Measurements from ENCODE around the gene CPT1B.
A peak's percentile ranks its signal among the peaks of the same experiment; 100 is the strongest.

The CPT1B gene

GRCh38 chr22:50621948-50622722, 43.9 kb upstream of the CPT1B start (continued):
- TF ChIP-seq ZNF692 (tag by site-specific recombination; IDR thresholded peaks at IDR 0.05) (no peak), CTCF (tag by site-specific recombination; IDR thresholded peaks at IDR 0.05) (peak; percentile 27; the same call in 1 of the 2 replicates), ZNF580 (tag by site-specific recombination; IDR thresholded peaks at IDR 0.05) (no peak), ZFP3 (tag by site-specific recombination; IDR thresholded peaks at IDR 0.05; ENCODE audit: low read depth) (no peak), ZNF416 (tag by site-specific recombination; IDR thresholded peaks at IDR 0.05) (no peak), ZNF133 (tag by site-specific recombination; IDR thresholded peaks at IDR 0.05) (no peak), ZBTB11 (tag by site-specific recombination; conservative IDR thresholded peaks at IDR 0.05; ENCODE audit: low read depth) (no peak), ZNF248 (tag by site-specific recombination; IDR thresholded peaks at IDR 0.05) (no peak), ZNF610 (tag by site-specific recombination; IDR thresholded peaks at IDR 0.05; ENCODE audit: borderline replicate concordance) (no peak), ZNF335 (tag by site-specific recombination; conservative IDR thresholded peaks at IDR 0.05) (peak; percentile 49; the same call in 1 of the 2 replicates), KLF1 (tag by site-specific recombination; IDR thresholded peaks at IDR 0.05) (no peak), ZFP69B (tag by site-specific recombination; IDR thresholded peaks at IDR 0.05) (no peak), SETDB1 (IDR thresholded peaks at IDR 0.05; ENCODE audit: insufficient read length, low read length) (no peak), ZNF391 (tag by site-specific recombination; IDR thresholded peaks at IDR 0.05; ENCODE audit: borderline replicate concordance, low read depth) (no peak), ZNF394 (tag by site-specific recombination; IDR thresholded peaks at IDR 0.05; ENCODE audit: borderline replicate concordance) (no peak), GLIS1 (tag by site-specific recombination; IDR thresholded peaks at IDR 0.05) (no peak), AEBP2 (tag by site-specific recombination; IDR thresholded peaks at IDR 0.05; ENCODE audit: borderline replicate concordance) (no peak), ZNF707 (tag by site-specific recombination; IDR thresholded peaks at IDR 0.05) (no peak), ZNF292 (tag by site-specific recombination; IDR thresholded peaks at IDR 0.05; ENCODE audit: borderline replicate concordance, low read depth) (no peak), ZNF169 (tag by site-specific recombination; IDR thresholded peaks at IDR 0.05) (no peak), ZNF596 (tag by site-specific recombination; IDR thresholded peaks at IDR 0.05) (no peak), ZNF776 (tag by site-specific recombination; IDR thresholded peaks at IDR 0.05; ENCODE audit: borderline replicate concordance) (no peak), PRDM10 (tag by site-specific recombination; IDR thresholded peaks at IDR 0.05) (no peak), SCRT1 (tag by site-specific recombination; IDR thresholded peaks at IDR 0.05; ENCODE audit: borderline replicate concordance) (no peak), IKZF3 (tag by site-specific recombination; IDR thresholded peaks at IDR 0.05) (no peak), KLF16 (tag by site-specific recombination; IDR thresholded peaks at IDR 0.05) (no peak), ZNF37A (tag by site-specific recombination; IDR thresholded peaks at IDR 0.05) (no peak), ZNF529 (tag by site-specific recombination; IDR thresholded peaks at IDR 0.05; ENCODE audit: insufficient replicate concordance) (no peak)
